Neural cell (in vitro differentiated cells): ENCODE data around the gene SNRPE. TPM values are rescaled to one million over a fixed set of nuclear protein-coding genes. Genes with fewer than 3 reads are reported as not detected.

Experiments
- H2AFZ ChIP-seq: fragments of 200-600, 300-800 bp; sonication (generic), shearing (Covaris generic); 2 replicates; pipeline ENCODE4 v1.6.0; 2014; ENCODE audit warnings: low read depth, mild to moderate bottlenecking, antibody characterized with exemption, low read length, moderate library complexity
- H3F3A ChIP-seq: fragments of 200-600 bp; shearing (Covaris generic); 2 replicates; pipeline ENCODE4 v1.6.1; 2016; ENCODE audit warnings: mild to moderate bottlenecking, moderate library complexity, mixed read lengths, antibody characterized with exemption, low read length; ENCODE audit not compliant: insufficient read depth, poor library complexity, severe bottlenecking
- H3K27ac ChIP-seq: fragments of 200-600, 300-800 bp; sonication (generic), shearing (Covaris generic); 2 replicates; pipeline ENCODE4 v1.5.1; 2014; ENCODE audit warnings: mild to moderate bottlenecking, low read length, moderate library complexity
- H3K27me3 ChIP-seq: fragments of 300-800, 200-600 bp; sonication (generic), shearing (Covaris generic); 2 replicates; pipeline ENCODE4 v1.6.0; 2014; ENCODE audit warnings: mild to moderate bottlenecking, low read depth, low read length, moderate library complexity; ENCODE audit not compliant: insufficient read depth
- H3K36me3 ChIP-seq: fragments of 300-800, 200-600 bp; sonication (generic), shearing (Covaris generic); 2 replicates; pipeline ENCODE4 v1.5.1; 2014; ENCODE audit warnings: mild to moderate bottlenecking, antibody characterized with exemption, low read length, moderate library complexity; ENCODE audit not compliant: insufficient read depth
- H3K4me2 ChIP-seq: fragments of 300-800, 200-600 bp; sonication (generic), shearing (Covaris generic); 2 replicates; pipeline ENCODE4 v1.6.0; 2014; ENCODE audit warnings: mild to moderate bottlenecking, low read length
- H3K4me3 ChIP-seq: fragments of 300-800, 200-600 bp; sonication (generic), shearing (Covaris generic); 2 replicates; pipeline ENCODE4 v1.5.1; 2014; ENCODE audit warnings: mild to moderate bottlenecking, low read length, moderate library complexity
- H3K79me2 ChIP-seq: fragments of 200-600 bp; shearing (Covaris generic); replicated peaks from 2 replicates; pipeline ENCODE4 v1.6.0; 2014; ENCODE audit warnings: mild to moderate bottlenecking, low read length, moderate library complexity; ENCODE audit not compliant: insufficient read depth
- H3K9ac ChIP-seq: fragments of 300-800, 200-600 bp; sonication (generic), shearing (Covaris generic); 2 replicates; pipeline ENCODE4 v1.6.1; 2016; ENCODE audit warnings: mild to moderate bottlenecking, low read length, mixed read lengths
- H3K9me2 ChIP-seq: fragments of 200-600 bp; shearing (Covaris generic); 2 replicates; pipeline ENCODE4 v1.6.1; 2016; ENCODE audit warnings: mild to moderate bottlenecking, low read length, mixed read lengths; ENCODE audit not compliant: insufficient read depth
- H3K9me3 ChIP-seq: fragments of 200-600, 300-800 bp; sonication (generic), shearing (Covaris generic); 2 replicates; pipeline ENCODE4 v1.6.1; 2016; ENCODE audit warnings: mild to moderate bottlenecking, mixed run types, low read length, moderate library complexity, mixed read lengths
- H4K20me1 ChIP-seq: fragments of 200-600 bp; shearing (Covaris generic); 2 replicates; pipeline ENCODE4 v1.6.1; 2016; ENCODE audit warnings: mild to moderate bottlenecking, mixed run types; ENCODE audit not compliant: insufficient read depth
- CTCF ChIP-seq: fragments of 450-650 bp; IDR thresholded peaks from 2 replicates; pipeline ENCODE4 v1.5.1; 2014; ENCODE audit warnings: antibody characterized with exemption, mild to moderate bottlenecking, moderate library complexity; ENCODE audit not compliant: poor library complexity, severe bottlenecking
- EP300 ChIP-seq: fragments of 450-650 bp; conservative IDR thresholded peaks from 2 replicates; pipeline ENCODE4 v1.6.1; 2014; ENCODE audit warnings: antibody characterized with exemption, mild to moderate bottlenecking, moderate library complexity; ENCODE audit not compliant: poor library complexity, severe bottlenecking
- EZH2 ChIP-seq: fragments of 200-600, 300-800 bp; shearing (Covaris generic), sonication (generic); IDR thresholded peaks from 2 replicates; pipeline ENCODE4 v1.6.1; 2014; ENCODE audit warnings: antibody characterized with exemption, low read length, borderline replicate concordance, mild to moderate bottlenecking; ENCODE audit not compliant: insufficient read depth, poor library complexity, severe bottlenecking
- MXI1 ChIP-seq: fragments of 450-650 bp; conservative IDR thresholded peaks from 2 replicates; pipeline ENCODE4 v1.6.1; 2014; ENCODE audit warnings: antibody characterized with exemption, mild to moderate bottlenecking; ENCODE audit not compliant: poor library complexity, severe bottlenecking
- POLR2AphosphoS5 ChIP-seq: IDR thresholded peaks from 2 replicates; pipeline ENCODE4 v1.6.1; 2012
- RAD21 ChIP-seq: fragments of 450-650 bp; conservative IDR thresholded peaks from 2 replicates; pipeline ENCODE4 v1.6.1; 2014; ENCODE audit warnings: antibody characterized with exemption, mild to moderate bottlenecking, moderate library complexity
- REST ChIP-seq: IDR thresholded peaks from 2 replicates; pipeline ENCODE4 v1.6.1; 2012; ENCODE audit warnings: borderline replicate concordance
- SMC3 ChIP-seq: fragments of 450-650 bp; conservative IDR thresholded peaks from 2 replicates; pipeline ENCODE4 v1.6.1; 2014; ENCODE audit warnings: antibody characterized with exemption, mild to moderate bottlenecking, moderate library complexity; ENCODE audit not compliant: poor library complexity
- TAF1 ChIP-seq: IDR thresholded peaks from 2 replicates; pipeline ENCODE4 v1.6.1; 2012; ENCODE audit warnings: low read depth
- polyA plus RNA-seq: library from polyadenylated mRNA; depleted of rRNA; stranded (reverse); fragments of >200 nt; gene quantifications from 2 replicates; pipeline ENCODE4 v1.2.3, GENCODE V29; 2014

The SNRPE gene
- polyA plus RNA-seq, 1 donor from 2014 or later: 373 TPM

- H3K4me3 ChIP-seq: no peak overlapping the region
- TF ChIP-seq EZH2 (no peak), SMC3 (no peak), CTCF (no peak), TAF1 (no peak), MXI1 (no peak), RAD21 (no peak), POLR2AphosphoS5 (no peak), REST (no peak), EP300 (no peak)
- H3F3A ChIP-seq: no peaks in the 10 kb centered on the region
- H3K27ac ChIP-seq: no peak overlapping the region
- H3K36me3 ChIP-seq: no peaks in the 10 kb centered on the region
- H3K79me2 ChIP-seq: no peaks in the 10 kb centered on the region
- no peak overlapping the region for H3K9ac ChIP-seq
- H3K9me3 ChIP-seq: no peaks in the 10 kb centered on the region
- no peak overlapping the region for H2AFZ ChIP-seq
- no peaks in the 10 kb centered on the region for H3K27me3 ChIP-seq
- H3K9me2 ChIP-seq: no peaks in the 10 kb centered on the region
- no peaks in the 10 kb centered on the region for H4K20me1 ChIP-seq
- no peak overlapping the region for H3K4me2 ChIP-seq
Measured at GRCh38 chr1:203913073-203913521, 51.7 kb downstream of the SNRPE start.

GRCh38 chr1:203914292-203914691 lies 52.9 kb downstream of the SNRPE start:
- Histone ChIP-seq H3K27ac (no peak overlapping the region), H4K20me1 (no peaks in the 10 kb centered on the region), H2AFZ (no peak overlapping the region), H3K4me2 (no peak overlapping the region), H3K9me3 (no peaks in the 10 kb centered on the region), H3K9me2 (no peaks in the 10 kb centered on the region), H3K79me2 (no peaks in the 10 kb centered on the region), H3K36me3 (no peaks in the 10 kb centered on the region), H3K9ac (no peak overlapping the region), H3K4me3 (no peak overlapping the region), H3K27me3 (no peaks in the 10 kb centered on the region), H3F3A (no peaks in the 10 kb centered on the region)
- TF ChIP-seq RAD21: no peak
- no peak for TF ChIP-seq REST
- TF ChIP-seq EZH2: no peak
- TF ChIP-seq SMC3: no peak
- TF ChIP-seq CTCF: no peak
- TF ChIP-seq POLR2AphosphoS5: no peak
- TF ChIP-seq TAF1: no peak
- no peak for TF ChIP-seq MXI1
- no peak for TF ChIP-seq EP300
